Suppressor macrophage treated with lipopolysaccharide for 1 hour (primary cell): Measurements from ENCODE around the gene UPK1B.

Experiments used
- DNase-seq, 3 donors: peaks; one replicate each; pipeline ENCODE4 v3.0.0-alpha.2; 2020 to 2022

UPK1B gene

GRCh38 chr3:119177321-119177720 is 3.9 kb downstream of the UPK1B start:
- no peak for DNase-seq

- no peak for DNase-seq
Observed at GRCh38 chr3:119181765-119182164, 8.4 kb downstream of the UPK1B start.

- DNase-seq, result no peak
Observed at GRCh38 chr3:119184111-119184510, 10.7 kb downstream of the UPK1B start.

DNA sequence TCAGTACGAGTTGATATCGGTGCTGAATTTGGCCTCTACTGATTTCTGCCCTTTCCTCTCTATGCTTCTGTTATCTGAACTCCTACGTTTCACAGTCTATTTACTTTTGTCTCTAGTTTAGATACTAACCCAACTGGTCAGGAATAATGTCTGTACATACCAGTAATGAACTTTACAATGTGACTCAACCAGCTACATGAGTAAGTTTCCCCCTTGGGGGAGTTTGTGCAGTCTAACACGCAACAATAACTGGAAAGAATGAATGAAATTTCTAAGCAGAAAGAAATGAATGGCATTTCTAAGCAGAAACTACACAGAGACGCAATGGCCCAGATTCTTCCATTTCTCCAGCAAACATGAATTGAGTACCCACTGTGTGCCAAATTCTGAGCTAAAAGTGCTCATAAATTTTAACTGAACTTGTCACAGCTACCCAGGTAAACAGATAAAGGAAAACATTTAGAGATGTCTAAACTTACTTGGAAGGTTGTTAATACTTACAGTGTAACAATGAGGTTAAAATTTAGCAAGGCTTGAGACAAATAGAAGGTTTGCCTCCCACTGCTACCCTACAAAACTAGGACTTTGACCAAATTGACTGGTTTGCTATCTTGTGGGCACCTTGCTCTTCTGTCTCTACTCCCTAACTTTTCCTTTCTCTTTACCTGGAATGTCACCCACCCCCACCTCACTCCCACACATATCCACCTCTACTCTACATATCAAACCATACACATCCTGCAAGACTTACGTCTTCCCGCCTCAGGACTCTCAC is 11.6 kb downstream of the UPK1B start:
- DNase-seq, result no peak

GRCh38 chr3:119187266-119187665 is 13.9 kb downstream of the UPK1B start:
- no peak for DNase-seq

DNA sequence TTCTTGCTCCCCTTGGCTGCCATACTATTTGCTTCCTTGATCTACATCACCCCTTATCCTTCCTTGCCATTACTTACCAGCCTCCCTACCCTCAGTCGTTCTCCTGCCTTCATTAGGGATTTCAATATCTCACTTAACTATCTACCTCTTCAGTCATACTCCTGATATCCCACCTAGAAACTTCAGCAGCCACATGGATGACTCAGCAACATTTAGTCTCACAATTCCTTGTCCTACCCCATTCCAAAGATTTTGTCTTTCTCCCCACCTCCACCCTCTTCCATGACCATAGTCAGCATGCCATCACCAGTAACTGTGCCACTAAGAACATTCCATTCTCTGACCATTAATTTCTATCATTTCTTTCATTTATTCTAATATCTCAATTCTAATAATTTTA is 18.4 kb downstream of the UPK1B start:
- no peak for DNase-seq

- DNase-seq, result no peak
Observed at GRCh38 chr3:119194237-119195150, 21.1 kb downstream of the UPK1B start.

- no peak for DNase-seq
Observed at GRCh38 chr3:119195151-119195476, 21.7 kb downstream of the UPK1B start.

GRCh38 chr3:119195911-119196310 is 22.5 kb downstream of the UPK1B start:
- DNase-seq, result no peak

GRCh38 chr3:119205209-119205608 is 31.8 kb downstream of the UPK1B start:
- DNase-seq, result no peak

DNA sequence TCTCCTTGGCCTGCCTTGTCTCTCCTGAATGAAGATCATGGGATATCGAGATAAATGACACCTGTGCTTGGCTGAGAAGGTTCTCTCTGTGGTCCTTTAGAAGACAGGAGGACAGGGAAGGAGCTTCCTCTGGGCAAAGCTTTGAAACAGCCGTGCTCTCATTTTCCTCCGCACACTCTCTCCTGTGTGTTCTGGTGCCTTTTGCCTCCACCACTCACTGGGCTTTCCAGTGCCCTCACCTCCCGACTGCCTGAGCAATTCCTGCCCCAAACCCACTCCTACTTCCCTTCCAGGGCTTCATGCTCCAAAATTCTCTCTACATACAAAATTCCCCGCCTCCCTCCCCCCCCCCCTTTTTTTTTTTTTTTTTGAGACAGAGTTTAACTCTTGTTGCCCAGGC is 32.3 kb downstream of the UPK1B start:
- DNase-seq, result no peak

GRCh38 chr3:119206611-119207511 is 33.5 kb downstream of the UPK1B start:
- no peak for DNase-seq

DNA sequence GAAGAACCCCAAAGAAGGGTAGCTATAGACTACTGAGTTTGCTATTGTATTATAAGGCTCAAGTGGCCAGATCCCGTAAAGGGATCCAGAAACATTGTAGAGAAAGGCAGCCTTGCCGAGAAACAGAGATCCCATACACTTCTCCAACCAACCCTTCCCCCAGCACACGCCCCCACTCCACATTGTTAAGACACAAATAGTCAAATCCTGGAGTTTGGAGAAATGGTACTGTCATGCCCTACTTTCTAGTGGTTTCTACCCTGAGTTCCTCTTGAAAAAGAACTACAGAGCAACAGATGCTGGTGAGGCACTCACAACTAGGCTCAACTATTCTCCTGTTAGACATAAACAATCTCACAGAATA is 34.1 kb downstream of the UPK1B start:
- no peak for DNase-seq

DNA sequence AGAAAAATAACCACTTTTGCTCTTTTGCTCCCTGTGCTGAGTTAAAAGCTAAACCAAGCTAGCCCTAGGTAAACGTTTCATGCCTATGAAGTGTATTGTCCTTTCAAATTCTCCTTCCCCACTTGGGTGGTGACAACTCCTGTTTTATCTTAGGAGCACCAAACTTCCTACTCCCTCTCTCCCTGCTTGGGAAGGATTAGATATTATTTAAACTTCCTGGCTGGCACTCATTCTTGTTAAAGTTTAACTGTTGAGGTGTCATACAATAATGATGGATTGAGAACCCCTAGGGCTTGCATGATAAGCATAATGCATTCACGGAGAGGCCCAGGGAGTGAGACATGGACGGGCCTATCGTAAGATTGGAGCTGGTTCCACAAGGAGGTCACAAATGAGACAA is 37.8 kb downstream of the UPK1B start:
- DNase-seq, result no peak

DNA sequence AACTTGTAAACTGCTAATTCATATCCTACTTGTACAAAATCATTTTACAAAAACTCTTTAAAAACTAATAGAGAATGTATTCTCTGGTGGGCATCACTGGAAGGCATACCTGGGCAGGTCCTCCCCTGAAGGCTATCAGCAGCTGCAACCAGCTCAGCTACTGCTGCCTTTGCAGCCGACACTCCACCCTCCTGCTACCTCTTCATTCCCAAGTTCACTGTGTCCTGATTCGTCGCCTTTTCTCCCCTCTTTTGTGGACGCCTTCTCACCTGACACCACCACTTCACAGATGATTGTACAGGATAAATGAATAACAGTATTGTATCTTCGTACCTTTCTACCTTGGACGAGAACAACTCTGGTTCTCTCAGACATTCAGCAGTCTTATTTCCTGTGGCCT is 38.4 kb downstream of the UPK1B start:
- DNase-seq, result no peak

GRCh38 chr3:119219069-119219468 is 45.7 kb downstream of the UPK1B start:
- no peak for DNase-seq

DNA sequence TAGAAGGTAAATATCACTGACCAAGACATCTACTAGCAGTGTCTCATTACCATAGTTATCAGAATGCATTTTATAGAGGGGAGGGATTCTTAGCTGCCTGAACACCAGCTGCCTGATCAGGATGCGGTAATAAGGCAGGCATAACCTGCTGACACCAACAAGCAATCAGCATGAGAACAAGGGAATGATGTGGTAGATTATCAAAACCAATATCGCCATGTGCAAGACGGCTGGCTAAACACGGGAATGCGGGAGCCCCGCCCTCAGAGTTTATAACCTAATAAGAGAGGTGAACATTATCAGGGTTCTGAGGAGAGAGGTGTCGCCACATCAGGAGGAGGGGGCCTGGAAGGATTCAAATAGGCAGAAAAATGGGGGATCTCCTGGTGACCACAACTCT is 46.8 kb downstream of the UPK1B start:
- no peak for DNase-seq

DNA sequence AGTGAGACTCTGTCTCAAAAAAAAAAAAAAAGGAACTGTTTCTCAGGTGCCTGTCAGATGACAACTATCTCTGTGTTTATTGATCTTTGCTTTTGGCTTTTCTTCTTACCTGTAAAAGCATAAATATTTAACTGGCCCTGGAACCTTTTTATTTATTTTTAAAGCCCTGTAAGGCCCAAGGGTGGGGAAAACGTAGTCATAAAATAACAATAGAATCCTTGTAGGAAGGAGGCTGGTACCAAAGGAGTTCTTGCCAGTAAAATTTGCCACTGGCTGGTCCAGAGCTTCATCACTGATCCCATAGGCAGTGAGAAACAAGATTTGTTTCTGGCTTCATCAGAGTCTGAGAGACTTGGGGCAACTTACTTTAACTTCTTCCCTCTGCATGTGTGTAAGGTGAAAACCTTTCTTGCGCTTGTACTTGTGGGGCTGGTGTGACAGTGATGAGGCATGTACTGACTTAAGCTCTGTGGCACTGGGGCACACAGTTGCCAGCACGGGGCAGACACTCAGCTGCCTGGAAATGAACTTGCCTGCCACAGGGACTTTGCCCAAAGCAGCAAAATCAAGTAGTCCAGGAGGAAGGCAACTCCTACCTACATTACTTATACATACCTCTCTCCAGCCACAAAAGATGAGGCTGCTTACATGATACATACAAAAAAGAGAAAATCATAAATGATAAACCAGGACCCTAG is 47.7 kb downstream of the UPK1B start:
- no peak for DNase-seq

DNA sequence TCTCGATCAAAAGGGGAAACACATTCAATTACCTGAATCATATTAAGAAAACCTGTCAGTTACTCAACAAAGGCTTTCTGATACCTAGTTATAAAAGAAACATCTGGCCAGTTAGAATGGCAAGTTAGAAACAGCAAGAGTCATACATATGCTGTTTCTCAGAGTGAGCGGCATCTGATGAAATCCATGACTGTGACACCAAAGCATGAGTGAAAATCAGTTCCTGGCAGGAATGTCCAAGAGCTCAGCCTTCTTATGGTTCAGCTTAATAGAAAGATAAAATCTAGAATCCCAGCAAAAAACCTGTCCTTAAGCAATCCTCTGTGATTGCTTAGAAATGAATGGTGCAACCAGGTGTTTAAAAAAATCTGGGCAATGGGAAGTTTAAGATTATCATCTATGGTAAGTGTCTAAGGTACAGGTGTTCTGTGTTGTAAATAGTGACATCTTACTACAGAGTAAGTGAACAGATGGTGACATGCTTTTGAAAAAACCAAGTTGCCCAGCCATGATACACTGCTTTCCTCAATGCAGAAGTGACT is 48.5 kb downstream of the UPK1B start:
- DNase-seq, result no peak

DNA sequence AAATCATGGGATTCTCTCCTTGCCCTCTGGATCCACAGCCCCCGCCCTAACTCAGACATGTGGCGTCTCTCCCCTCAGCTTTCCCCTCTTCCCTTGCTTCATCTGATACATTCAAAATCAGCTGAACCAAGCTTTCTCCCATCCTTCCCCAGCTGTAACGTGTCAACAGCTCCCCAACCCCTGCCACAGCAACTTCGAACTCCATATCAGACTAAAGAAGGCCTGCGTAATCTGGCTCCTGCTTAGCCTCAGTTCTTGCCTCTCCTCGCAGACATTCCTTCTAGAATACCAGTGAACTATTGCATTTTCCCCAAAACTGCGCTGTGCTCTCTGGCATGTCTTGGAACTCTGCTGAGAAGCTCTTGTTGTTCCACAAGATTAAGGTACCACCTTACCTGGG is 49.0 kb downstream of the UPK1B start:
- DNase-seq, result no peak

GRCh38 chr3:119223511-119223910 is 50.1 kb downstream of the UPK1B start:
- DNase-seq, result no peak

- DNase-seq, result no peak
Observed at GRCh38 chr3:119225121-119225520, 51.7 kb downstream of the UPK1B start.
